Ectodermal cell (in vitro differentiated cells): Measurements from ENCODE around the gene RIC1.
"Not testable (repeated sequence)": the region's sequence is repeated elsewhere in the genome, so short reads cannot be mapped to it uniquely, and the experiment has no call there.

ENCODE experiments used
- H3K27ac ChIP-seq: 2 replicates; pipeline ENCODE4 v1.7.0; 2013; ENCODE audit warnings: mild to moderate bottlenecking, low read depth, low read length; ENCODE audit not compliant: insufficient read depth, poor library complexity, severe bottlenecking
- H3K27me3 ChIP-seq: 2 replicates; pipeline ENCODE4 v1.7.0; 2013; ENCODE audit warnings: mild to moderate bottlenecking, low read length; ENCODE audit not compliant: insufficient read depth, control insufficient read depth, poor library complexity, severe bottlenecking
- H3K36me3 ChIP-seq: one replicate; pipeline ENCODE4 v1.7.0; 2013; ENCODE audit warnings: low read length; ENCODE audit not compliant: control insufficient read depth, insufficient read depth
- H3K4me1 ChIP-seq: one replicate; pipeline ENCODE4 v1.7.0; 2013; ENCODE audit warnings: low read length; ENCODE audit not compliant: control insufficient read depth, insufficient read depth
- H3K4me3 ChIP-seq: 2 replicates; pipeline ENCODE4 v1.7.0; 2013; ENCODE audit warnings: low read depth, low read length, control low read depth; ENCODE audit not compliant: insufficient read depth
- H3K9me3 ChIP-seq: 2 replicates; pipeline ENCODE4 v1.7.0; 2013; ENCODE audit warnings: mild to moderate bottlenecking, low read length, moderate library complexity; ENCODE audit not compliant: control insufficient read depth
- WGBS, 2 experiments: methylation state at CpG; one replicate each; pipeline ENCODE4 v1.1.7; 2013; ENCODE audit warnings: missing lambda C conversion rate in 2 of 2; 5-methylcytosine and 5-hydroxymethylcytosine counted together

RIC1 gene

DNA sequence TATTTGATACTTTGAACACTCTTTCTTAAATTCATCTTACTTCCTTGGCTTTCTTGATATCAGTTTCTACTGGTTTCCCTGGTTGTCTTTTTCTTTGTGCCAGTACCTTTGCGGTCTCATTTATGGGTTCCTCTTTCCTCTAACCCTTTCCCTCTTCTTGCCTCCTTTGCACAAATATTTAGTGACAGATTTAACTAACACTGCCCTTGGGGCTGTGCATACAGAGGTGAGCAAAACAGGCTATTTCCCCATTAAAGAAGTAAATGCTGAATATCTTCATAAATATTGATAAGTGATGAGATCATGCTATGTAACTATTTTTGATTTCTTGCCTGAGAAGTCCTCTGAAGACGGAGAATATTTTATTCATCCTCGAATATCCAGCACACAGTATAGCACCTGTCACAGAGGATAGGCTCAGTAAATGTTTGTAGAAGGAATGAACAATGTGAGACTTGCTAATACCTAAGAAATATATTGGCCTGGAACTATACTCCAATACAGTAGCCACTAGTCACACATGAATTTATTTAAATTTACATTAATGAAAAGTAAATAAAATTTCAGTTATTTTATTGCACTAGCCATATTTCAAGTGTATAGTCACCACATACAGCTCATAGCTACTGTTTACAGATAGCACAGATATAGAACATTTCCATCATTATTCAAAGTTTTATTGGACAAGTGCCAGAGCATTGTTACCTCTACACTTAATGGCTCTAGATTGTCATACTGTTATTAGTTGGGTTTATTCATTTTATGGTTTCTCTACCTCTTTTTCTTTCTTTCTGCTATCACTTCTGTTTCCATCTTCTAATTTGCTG lies 90.4 kb downstream of the RIC1 start:
- Histone ChIP-seq H3K9me3 (no peaks in the 10 kb centered on the region), H3K4me1 (no peaks in the 10 kb centered on the region), H3K27me3 (no peaks in the 10 kb centered on the region), H3K4me3 (no peak overlapping the region), H3K27ac (no peak overlapping the region), H3K36me3 (peaks cover 8% of the 10 kb centered on the region)
- whole genome bisulfite sequencing, 2 experiments, result 98 to 100% methylated on average over 3 of the region's 3 CpGs

GRCh38 chr9:5720151-5720550 lies 91.2 kb downstream of the RIC1 start:
- Histone ChIP-seq H3K4me1 (no peaks in the 10 kb centered on the region), H3K36me3 (peaks cover 8% of the 10 kb centered on the region), H3K4me3 (no peak overlapping the region), H3K9me3 (no peaks in the 10 kb centered on the region), H3K27ac (no peak overlapping the region), H3K27me3 (no peaks in the 10 kb centered on the region)
- WGBS, 2 experiments, result 89% methylated on average over 1 of the region's 1 CpG; no CpG with 5 or more reads in 1 of the 2 experiments

DNA sequence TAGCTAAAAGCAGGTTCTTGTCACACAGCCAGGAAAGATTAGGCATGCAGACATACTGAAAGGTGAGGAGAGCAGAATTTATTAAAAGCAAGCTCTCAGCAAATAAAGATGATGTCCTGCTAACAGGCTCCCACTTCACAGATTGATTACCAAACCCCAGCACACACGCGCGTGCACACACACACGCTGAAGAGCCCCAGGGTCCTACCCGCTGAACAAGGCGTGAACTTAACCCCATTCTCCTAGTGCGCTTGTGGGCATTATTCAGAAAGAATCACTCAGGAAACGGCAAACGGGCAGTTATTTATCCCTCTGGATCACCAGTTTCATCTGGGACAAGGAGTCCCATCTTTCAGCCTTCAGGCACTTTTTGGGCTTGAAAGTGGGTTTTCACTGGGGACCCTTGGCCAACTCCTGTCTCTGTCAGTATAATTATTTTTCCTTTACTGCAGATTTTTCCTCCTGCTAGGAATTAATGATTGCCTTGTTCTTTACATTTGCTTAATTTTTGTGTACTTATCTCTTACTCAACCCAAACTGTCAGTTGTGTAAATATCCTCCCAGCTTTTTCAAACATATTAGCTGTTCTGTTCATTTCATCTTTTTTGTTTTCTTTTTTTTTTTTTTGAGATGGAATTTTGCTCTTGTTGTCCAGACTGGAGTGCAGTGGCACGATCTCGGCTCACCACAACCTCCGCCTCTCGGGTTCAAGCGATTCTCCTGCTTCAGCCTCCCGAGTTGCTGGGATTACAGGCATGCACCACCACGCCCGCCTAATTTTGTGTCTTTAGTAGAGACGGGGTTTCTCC lies 92.6 kb downstream of the RIC1 start:
- Histone ChIP-seq H3K36me3 (peaks cover 8% of the 10 kb centered on the region), H3K27ac (no peak overlapping the region), H3K27me3 (no peaks in the 10 kb centered on the region), H3K9me3 (no peaks in the 10 kb centered on the region), H3K4me1 (no peaks in the 10 kb centered on the region), H3K4me3 (no peak overlapping the region)
- 91 to 96% methylated on average over 18 of the region's 18 CpGs for WGBS, 2 experiments

- H3K27ac ChIP-seq, H3K4me1 ChIP-seq, H3K36me3 ChIP-seq, H3K9me3 ChIP-seq, H3K4me3 ChIP-seq, H3K27me3 ChIP-seq: not testable (repeated sequence)
- WGBS, 2 experiments, result 94 to 96% methylated on average over 4 of the region's 4 CpGs
These were observed 93.8 kb downstream of the RIC1 start for GRCh38 chr9:5722679-5723078.

GRCh38 chr9:5735072-5735471 lies 106.2 kb downstream of the RIC1 start:
- Histone ChIP-seq H3K4me3 (no peak overlapping the region), H3K4me1 (no peaks in the 10 kb centered on the region), H3K27me3 (no peaks in the 10 kb centered on the region), H3K36me3 (no peaks in the 10 kb centered on the region), H3K27ac (no peak overlapping the region), H3K9me3 (no peaks in the 10 kb centered on the region)
- WGBS, 2 experiments, result 97 to 99% methylated on average over 2 of the region's 2 CpGs

- Histone ChIP-seq H3K36me3 (no peaks in the 10 kb centered on the region), H3K9me3 (no peaks in the 10 kb centered on the region), H3K4me1 (no peaks in the 10 kb centered on the region), H3K27ac (no peak overlapping the region), H3K27me3 (no peaks in the 10 kb centered on the region), H3K4me3 (no peak overlapping the region)
- WGBS, 2 experiments, result 100% methylated on average over 2 of the region's 2 CpGs
These were observed 107.8 kb downstream of the RIC1 start for GRCh38 chr9:5736563-5737346.

- Histone ChIP-seq H3K4me1 (no peaks in the 10 kb centered on the region), H3K27me3 (no peaks in the 10 kb centered on the region), H3K27ac (no peak overlapping the region), H3K4me3 (no peak overlapping the region), H3K9me3 (no peaks in the 10 kb centered on the region), H3K36me3 (peaks cover 7% of the 10 kb centered on the region)
- WGBS, 2 experiments, result 92 to 99% methylated on average over 1 to 3 of the region's 3 CpGs
These were observed 114.2 kb downstream of the RIC1 start for GRCh38 chr9:5743109-5743508.

GRCh38 chr9:5748438-5748837 lies 119.5 kb downstream of the RIC1 start:
- H3K36me3 ChIP-seq, result peaks cover 6% of the 10 kb centered on the region
- 75 to 89% methylated on average over 1 of the region's 1 CpG for WGBS, 2 experiments
- H3K9me3 ChIP-seq, result no peaks in the 10 kb centered on the region
- no peak overlapping the region for H3K4me3 ChIP-seq
- H3K27me3 ChIP-seq, result no peaks in the 10 kb centered on the region
- H3K4me1 ChIP-seq, result no peaks in the 10 kb centered on the region
- no peak overlapping the region for H3K27ac ChIP-seq

- Histone ChIP-seq H3K4me1 (no peaks in the 10 kb centered on the region), H3K27me3 (no peaks in the 10 kb centered on the region), H3K27ac (no peak overlapping the region), H3K36me3 (peaks cover 6% of the 10 kb centered on the region), H3K4me3 (no peak overlapping the region), H3K9me3 (no peaks in the 10 kb centered on the region)
- 95 to 100% methylated on average over 4 of the region's 4 CpGs for WGBS, 2 experiments
These were observed 120.4 kb downstream of the RIC1 start for GRCh38 chr9:5749306-5749705.

GRCh38 chr9:5750569-5750968 lies 121.7 kb downstream of the RIC1 start:
- H3K27me3 ChIP-seq, result no peaks in the 10 kb centered on the region
- no peak overlapping the region for H3K4me3 ChIP-seq
- H3K4me1 ChIP-seq, result no peaks in the 10 kb centered on the region
- 63 to 95% methylated on average over 1 of the region's 1 CpG for WGBS, 2 experiments
- no peak overlapping the region for H3K27ac ChIP-seq
- H3K9me3 ChIP-seq, result no peaks in the 10 kb centered on the region
- peaks cover 6% of the 10 kb centered on the region for H3K36me3 ChIP-seq
